Vagina (tissue), 2 donors: Measurements from ENCODE around the gene PTCH2.

Experiments
- CTCF ChIP-seq, 3 experiments: fragments of 450-650 bp in 2 of 3; fragments of 200-600 bp in 1 of 3; sonication (generic) in 1 of 3; IDR thresholded peaks; one replicate each; pipeline ENCODE4 v1.5.1; 2017 to 2019; ENCODE audit warnings: antibody characterized with exemption in 3 of 3, mild to moderate bottlenecking in 2 of 3, moderate library complexity in 2 of 3
- POLR2A ChIP-seq, 2 donors: fragments of 450-650 bp; IDR thresholded peaks; one replicate each; pipeline ENCODE4 v1.6.1; 2017; ENCODE audit warnings: antibody characterized with exemption in 2 of 2, mild to moderate bottlenecking in 2 of 2, moderate library complexity in 2 of 2
- POLR2AphosphoS5 ChIP-seq, 2 donors: sonication (generic); formaldehyde crosslinking; IDR thresholded peaks; one replicate each; pipeline ENCODE4 v1.9.0; 2017; ENCODE audit warnings: antibody characterized with exemption in 2 of 2, mild to moderate bottlenecking in 2 of 2, low read depth in 1 of 2; ENCODE audit not compliant: insufficient read depth in 1 of 2

GRCh38 chr1:44862829-44863401 lies 19.9 kb upstream of the PTCH2 start:
- no peak for TF ChIP-seq POLR2A (IDR thresholded peaks at IDR 0.05)
- no peak for TF ChIP-seq POLR2AphosphoS5 (IDR thresholded peaks at IDR 0.05; ENCODE audit: insufficient read depth in 1 of 2, low read depth in 1 of 2)
- TF ChIP-seq CTCF (IDR thresholded peaks at IDR 0.05) = no peak
